Stimulated activated naive B cell treated with anti-CD40 and anti-IgM and Interleukin-4, amounts not matched to agents 10 μg/mL and 1 μg/mL and 100 μg/mL, for 72 hours (primary cell): ENCODE measurements around the gene GIGYF1.

ENCODE experiments used
- ATAC-seq, 2 donors: fragments of 150-1000 bp; cut with Tn5 transposase; replicated peaks; 2 replicates each; pipeline ENCODE4 v1.10.0; 2021; ENCODE audit warnings: moderate library complexity in 1 of 2
- DNase-seq: peaks from one replicate; pipeline ENCODE4 v3.0.0; 2021
- H3K27ac Mint-ChIP-seq: one replicate; pipeline ENCODE4 v1.8.0; 2022; ENCODE audit warnings: mild to moderate bottlenecking, mixed read lengths
- H3K27me3 Mint-ChIP-seq, 2 donors: one replicate each; pipeline ENCODE4 v1.8.0; 2022; ENCODE audit warnings: mixed read lengths in 2 of 2
- H3K36me3 Mint-ChIP-seq, 2 donors: one replicate each; pipeline ENCODE4 v1.8.0; 2022; ENCODE audit warnings: mixed read lengths in 2 of 2, mild to moderate bottlenecking in 1 of 2
- H3K4me1 Mint-ChIP-seq, 2 donors: one replicate each; pipeline ENCODE4 v1.8.0; 2022; ENCODE audit warnings: mixed read lengths in 2 of 2, mild to moderate bottlenecking in 1 of 2
- H3K4me3 Mint-ChIP-seq, 2 donors: one replicate each; pipeline ENCODE4 v1.8.0; 2022; ENCODE audit warnings: mild to moderate bottlenecking in 2 of 2, mixed read lengths in 2 of 2, moderate library complexity in 1 of 2
- H3K9me3 Mint-ChIP-seq, 2 donors: one replicate each; pipeline ENCODE4 v1.8.0; 2022; ENCODE audit warnings: mixed read lengths in 2 of 2, mild to moderate bottlenecking in 1 of 2

The GIGYF1 gene

GRCh38 chr7:100696123-100696521 is 2.1 kb upstream of the GIGYF1 start:
- Mint-ChIP-seq H3K4me1 (peaks cover 27 to 36% of the 10 kb centered on the region in 2 donors), H3K4me3 (peak overlapping the region in 1 of 2 donors; percentile 72), H3K27ac (peak overlapping the region; percentile 90), H3K9me3 (no peaks in the 10 kb centered on the region), H3K36me3 (peaks cover 5 to 10% of the 10 kb centered on the region in 2 donors), H3K27me3 (peaks cover 2 to 13% of the 10 kb centered on the region in 2 donors)
- ATAC-seq (no peak), DNase-seq (no peak)

- H3K27ac Mint-ChIP-seq: peak overlapping the region; percentile 96
- H3K4me3 Mint-ChIP-seq: peak overlapping the region; percentile 96 to 98
- H3K4me1 Mint-ChIP-seq: peaks cover 41 to 54% of the 10 kb centered on the region in 2 donors
- peaks cover 5 to 23% of the 10 kb centered on the region in 2 donors for H3K36me3 Mint-ChIP-seq
- no peaks in the 10 kb centered on the region for H3K9me3 Mint-ChIP-seq
- no peak for DNase-seq
- ATAC-seq: peak; percentile 20 to 36
- H3K27me3 Mint-ChIP-seq: no peaks in the 10 kb centered on the region
These were observed 545 bp downstream of the GIGYF1 start for GRCh38 chr7:100693312-100694097.

- DNase-seq: no peak
- H3K4me1 Mint-ChIP-seq: peaks cover 45 to 62% of the 10 kb centered on the region in 2 donors
These were observed 1.5 kb downstream of the GIGYF1 start for GRCh38 chr7:100692578-100692961.

GRCh38 chr7:100691676-100692577 is 2.1 kb downstream of the GIGYF1 start:
- peaks cover 45 to 62% of the 10 kb centered on the region in 2 donors for H3K4me1 Mint-ChIP-seq
- peak overlapping the region; percentile 96 for H3K27ac Mint-ChIP-seq
- H3K4me3 Mint-ChIP-seq: peak overlapping the region; percentile 96 to 98
- H3K36me3 Mint-ChIP-seq: peaks cover 9 to 30% of the 10 kb centered on the region in 2 donors
- peak; percentile 64 for DNase-seq
- no peaks in the 10 kb centered on the region for H3K27me3 Mint-ChIP-seq
- peak; percentile 58 to 60 for ATAC-seq
- no peaks in the 10 kb centered on the region for H3K9me3 Mint-ChIP-seq

More at GRCh38 chr7:100692578-100692961, 1.5 kb downstream of the GIGYF1 start:
- Mint-ChIP-seq H3K27ac (peak overlapping the region; percentile 96), H3K27me3 (no peaks in the 10 kb centered on the region), H3K36me3 (peaks cover 9 to 29% of the 10 kb centered on the region in 2 donors), H3K9me3 (no peaks in the 10 kb centered on the region), H3K4me3 (peak overlapping the region; percentile 96 to 98)
- ATAC-seq: no peak

- H3K27ac Mint-ChIP-seq: peak overlapping the region; percentile 82
- peak overlapping the region; percentile 38 to 63 for H3K4me3 Mint-ChIP-seq
- no peaks in the 10 kb centered on the region for H3K9me3 Mint-ChIP-seq
- H3K36me3 Mint-ChIP-seq: peaks cover 19 to 41% of the 10 kb centered on the region in 2 donors
- peak; percentile 65 to 72 for ATAC-seq
- DNase-seq: peak; percentile 79
- H3K27me3 Mint-ChIP-seq: no peaks in the 10 kb centered on the region
- H3K4me1 Mint-ChIP-seq: peaks cover 37 to 47% of the 10 kb centered on the region in 2 donors
These were observed 4.6 kb downstream of the GIGYF1 start for GRCh38 chr7:100689230-100690135.

GRCh38 chr7:100688326-100688860 is 5.7 kb downstream of the GIGYF1 start:
- Mint-ChIP-seq H3K4me3 (no peak overlapping the region), H3K27ac (peak overlapping the region; percentile 82), H3K9me3 (no peaks in the 10 kb centered on the region), H3K27me3 (no peaks in the 10 kb centered on the region), H3K4me1 (peaks cover 37 to 47% of the 10 kb centered on the region in 2 donors), H3K36me3 (peaks cover 23 to 42% of the 10 kb centered on the region in 2 donors)
- no peak for ATAC-seq
- DNase-seq: no peak

- Mint-ChIP-seq H3K9me3 (no peaks in the 10 kb centered on the region), H3K36me3 (peaks cover 20 to 40% of the 10 kb centered on the region in 2 donors), H3K4me1 (peaks cover 34 to 41% of the 10 kb centered on the region in 2 donors), H3K27me3 (no peaks in the 10 kb centered on the region), H3K27ac (peak overlapping the region; percentile 82), H3K4me3 (no peak overlapping the region)
- DNase-seq (no peak), ATAC-seq (no peak)
These were observed 6.2 kb downstream of the GIGYF1 start for GRCh38 chr7:100687751-100688300.

- H3K27me3 Mint-ChIP-seq: no peaks in the 10 kb centered on the region
- H3K4me1 Mint-ChIP-seq: peaks cover 28 to 35% of the 10 kb centered on the region in 2 donors
- no peak for ATAC-seq
- peaks cover 20 to 40% of the 10 kb centered on the region in 2 donors for H3K36me3 Mint-ChIP-seq
- no peak for DNase-seq
- no peak overlapping the region for H3K4me3 Mint-ChIP-seq
- H3K27ac Mint-ChIP-seq: no peak overlapping the region
- no peaks in the 10 kb centered on the region for H3K9me3 Mint-ChIP-seq
These were observed 6.8 kb downstream of the GIGYF1 start for GRCh38 chr7:100687261-100687660.

GRCh38 chr7:100686822-100687211 is 7.2 kb downstream of the GIGYF1 start:
- ATAC-seq: no peak
- peak overlapping the region; percentile 86 for H3K27ac Mint-ChIP-seq
- no peaks in the 10 kb centered on the region for H3K27me3 Mint-ChIP-seq
- no peak overlapping the region for H3K4me3 Mint-ChIP-seq
- peaks cover 20 to 39% of the 10 kb centered on the region in 2 donors for H3K36me3 Mint-ChIP-seq
- H3K4me1 Mint-ChIP-seq: peaks cover 25 to 33% of the 10 kb centered on the region in 2 donors
- DNase-seq: no peak
- no peaks in the 10 kb centered on the region for H3K9me3 Mint-ChIP-seq

- Mint-ChIP-seq H3K27me3 (no peaks in the 10 kb centered on the region), H3K27ac (no peak overlapping the region), H3K4me1 (peaks cover 22 to 34% of the 10 kb centered on the region in 2 donors), H3K9me3 (no peaks in the 10 kb centered on the region), H3K4me3 (no peak overlapping the region), H3K36me3 (peaks cover 24 to 41% of the 10 kb centered on the region in 2 donors)
- no peak for DNase-seq
- no peak for ATAC-seq
These were observed 7.7 kb downstream of the GIGYF1 start for GRCh38 chr7:100686201-100686821.

GRCh38 chr7:100685631-100686145 is 8.4 kb downstream of the GIGYF1 start:
- Mint-ChIP-seq H3K4me3 (no peak overlapping the region), H3K27me3 (no peaks in the 10 kb centered on the region), H3K27ac (peak overlapping the region; percentile 67), H3K36me3 (peaks cover 24 to 41% of the 10 kb centered on the region in 2 donors), H3K9me3 (no peaks in the 10 kb centered on the region), H3K4me1 (peaks cover 19 to 35% of the 10 kb centered on the region in 2 donors)
- ATAC-seq (no peak), DNase-seq (no peak)

GRCh38 chr7:100685049-100685605 is 8.9 kb downstream of the GIGYF1 start:
- no peak for ATAC-seq
- no peaks in the 10 kb centered on the region for H3K27me3 Mint-ChIP-seq
- H3K27ac Mint-ChIP-seq: peak overlapping the region; percentile 67
- H3K4me1 Mint-ChIP-seq: peaks cover 19 to 39% of the 10 kb centered on the region in 2 donors
- no peak for DNase-seq
- H3K36me3 Mint-ChIP-seq: peaks cover 26 to 46% of the 10 kb centered on the region in 2 donors
- H3K4me3 Mint-ChIP-seq: no peak overlapping the region
- H3K9me3 Mint-ChIP-seq: no peaks in the 10 kb centered on the region
